ENCODE data around the gene TMEM87A. TPM values are rescaled to one million over a fixed set of nuclear protein-coding genes. Genes with fewer than 3 reads are reported as not detected.
"Not testable (repeated sequence)": the region's sequence is repeated elsewhere in the genome, so short reads cannot be mapped to it uniquely, and the experiment has no call there.

The TMEM87A gene
- total and polyA plus RNA-seq, 11 donors: 9.3 to 30.8 (median 19.9) TPM

GRCh38 chr15:42315521-42315920 lies 42.3 kb upstream of the TMEM87A start:
- Histone ChIP-seq H3K9me3 (no peaks in the 10 kb centered on the region), H3K27ac (no peak overlapping the region), H3K36me3 (peaks cover 0 to 62% (median 35%) of the 10 kb centered on the region in 9 donors), H3K4me1 (no peaks in the 10 kb centered on the region), H3K4me3 (no peak overlapping the region), H3K27me3 (no peaks in the 10 kb centered on the region)
- WGBS, 4 donors: 75 to 91% (median 88%) methylated on average over 1 of the region's 1 CpG
- DNase-seq (no peak), ATAC-seq (no peak)
- TF ChIP-seq POLR2A (IDR thresholded peaks at IDR 0.05) (no peak), CTCF (IDR thresholded peaks at IDR 0.05) (no peak)
- intact Hi-C loops (cut with DNase I): no loop called here

- Histone ChIP-seq H3K9me3 (no peaks in the 10 kb centered on the region), H3K27ac (no peak overlapping the region), H3K27me3 (no peaks in the 10 kb centered on the region), H3K4me1 (no peaks in the 10 kb centered on the region), H3K4me3 (no peak overlapping the region), H3K36me3 (peaks cover 0 to 67% (median 42%) of the 10 kb centered on the region in 9 donors)
- no peak for TF ChIP-seq CTCF (IDR thresholded peaks at IDR 0.05)
- TF ChIP-seq POLR2A (IDR thresholded peaks at IDR 0.05): no peak
- ATAC-seq (no peak), DNase-seq (no peak)
- 90 to 98% (median 95%) methylated on average over 1 of the region's 1 CpG for WGBS, 4 donors
- intact Hi-C loops (cut with DNase I): no loop called here
These were observed 41.6 kb upstream of the TMEM87A start for GRCh38 chr15:42314818-42315217.

GRCh38 chr15:42313463-42313862 lies 40.2 kb upstream of the TMEM87A start:
- Histone ChIP-seq H3K4me3 (no peak overlapping the region), H3K27me3 (no peaks in the 10 kb centered on the region), H3K36me3 (peaks cover 0 to 79% (median 56%) of the 10 kb centered on the region in 9 donors), H3K27ac (no peak overlapping the region), H3K4me1 (no peaks in the 10 kb centered on the region), H3K9me3 (no peaks in the 10 kb centered on the region)
- WGBS, 4 donors: 37 to 55% (median 50%) methylated on average over 3 of the region's 3 CpGs
- TF ChIP-seq POLR2A (IDR thresholded peaks at IDR 0.05) (no peak), CTCF (IDR thresholded peaks at IDR 0.05) (no peak)
- no peak for DNase-seq
- intact Hi-C loops (cut with DNase I): no loop called here
- ATAC-seq: no peak

- DNase-seq (no peak), ATAC-seq (no peak)
- Histone ChIP-seq H3K4me3 (no peak overlapping the region), H3K4me1 (no peaks in the 10 kb centered on the region), H3K27ac (no peak overlapping the region), H3K27me3 (no peaks in the 10 kb centered on the region), H3K36me3 (peaks cover 0 to 58% (median 54%) of the 10 kb centered on the region in 9 donors), H3K9me3 (peaks cover 0 to 17% (median 0%) of the 10 kb centered on the region in 12 donors)
- TF ChIP-seq CTCF (IDR thresholded peaks at IDR 0.05) (no peak), POLR2A (IDR thresholded peaks at IDR 0.05) (no peak)
- intact Hi-C loops (cut with DNase I): no loop called here
- 67 to 85% (median 81%) methylated on average over 1 of the region's 1 CpG for WGBS, 4 donors
These were observed 33.4 kb upstream of the TMEM87A start for GRCh38 chr15:42306681-42307080.

- Histone ChIP-seq H3K9me3 (peaks cover 0 to 17% (median 0%) of the 10 kb centered on the region in 12 donors), H3K36me3 (peaks cover 0 to 42% (median 34%) of the 10 kb centered on the region in 9 donors)
- DNase-seq; H3K4me3 ChIP-seq; intact Hi-C loops (cut with DNase I); ATAC-seq; H3K4me1 ChIP-seq; H3K27me3 ChIP-seq; H3K27ac ChIP-seq: not testable (repeated sequence)
- 66 to 99% (median 86%) methylated on average over 4 of the region's 4 CpGs for WGBS, 4 donors
These were observed 27.8 kb upstream of the TMEM87A start for GRCh38 chr15:42301004-42301403.

Data from heart left ventricle (tissue), 16 donors.